ENCODE measurements around the gene RMRP. TPM values are rescaled to one million over a fixed set of nuclear protein-coding genes. Genes with fewer than 3 reads are reported as not detected.

The RMRP gene
- total and polyA plus RNA-seq, 9 donors = 19,485 TPM; not detected in 8

DNA sequence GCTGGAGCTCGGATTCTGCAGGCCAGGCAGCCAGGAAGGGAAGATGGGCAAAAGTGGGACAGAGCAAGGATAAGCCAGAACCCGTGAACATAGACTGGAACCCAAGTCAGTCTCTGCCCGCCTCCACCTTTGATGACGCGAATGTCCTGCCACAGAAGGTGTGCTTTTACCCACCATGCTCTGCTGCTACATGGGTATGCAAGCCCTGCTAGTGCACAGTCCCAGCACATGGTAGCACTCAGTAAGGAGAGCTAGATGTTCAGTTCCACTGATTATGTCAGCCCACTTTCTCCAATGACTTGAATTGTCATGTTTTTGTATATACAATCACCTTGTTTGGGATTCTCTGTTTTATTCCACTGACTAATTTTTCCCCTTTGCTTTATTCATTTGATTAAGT is 28.2 kb downstream of the RMRP start:
- Histone ChIP-seq H3K4me1 (ENCODE audit: control insufficient read depth, insufficient read depth, low read length) (no peaks in the 10 kb centered on the region), H3K9me3 (replicated peaks; ENCODE audit: control insufficient read depth, low read depth, low read length) (no peaks in the 10 kb centered on the region), H3K4me3 (ENCODE audit: low read length) (no peak overlapping the region), H3K27me3 (ENCODE audit: control insufficient read depth, insufficient read depth, low read length) (no peaks in the 10 kb centered on the region), H3K36me3 (ENCODE audit: control insufficient read depth, insufficient read depth, low read length) (no peaks in the 10 kb centered on the region), H3K27ac (ENCODE audit: low read length) (no peak overlapping the region)
- WGBS (ENCODE audit: insufficient coverage) = 78% methylated on average over 5 of the region's 5 CpGs
- DNase-seq = no peak

DNA sequence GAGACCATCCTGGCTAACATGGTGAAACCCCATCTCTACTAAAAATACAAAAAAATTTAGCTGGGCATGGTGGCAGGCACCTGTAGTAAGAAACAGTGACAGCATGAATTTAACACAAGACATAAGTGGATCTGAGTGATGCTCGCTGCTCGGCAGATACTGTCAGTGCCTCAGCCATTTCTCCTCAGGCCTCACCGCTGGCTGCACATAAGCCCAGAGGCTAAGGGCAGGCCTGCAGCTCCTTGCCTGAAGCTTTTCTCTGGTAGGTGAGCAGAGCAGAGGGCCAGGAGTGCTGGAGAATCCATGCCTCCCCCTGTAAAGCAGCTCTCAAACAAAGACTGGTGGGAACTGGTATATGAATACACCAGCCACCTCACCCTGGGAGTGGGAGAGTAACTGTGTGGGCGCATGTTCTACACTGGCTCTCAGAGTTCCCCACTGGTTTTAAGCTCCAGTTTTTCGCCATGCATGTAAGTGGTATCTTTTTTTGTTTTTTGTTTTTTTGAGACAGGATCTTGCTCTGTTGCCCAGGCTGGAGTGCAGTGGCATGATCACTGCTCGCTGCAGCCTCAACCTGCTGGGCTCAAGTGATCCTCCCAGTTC is 29.3 kb downstream of the RMRP start:
- Histone ChIP-seq H3K9me3 (replicated peaks; ENCODE audit: control insufficient read depth, low read depth, low read length) (no peaks in the 10 kb centered on the region), H3K27me3 (ENCODE audit: control insufficient read depth, insufficient read depth, low read length) (no peaks in the 10 kb centered on the region)
- no peak for DNase-seq

DNA sequence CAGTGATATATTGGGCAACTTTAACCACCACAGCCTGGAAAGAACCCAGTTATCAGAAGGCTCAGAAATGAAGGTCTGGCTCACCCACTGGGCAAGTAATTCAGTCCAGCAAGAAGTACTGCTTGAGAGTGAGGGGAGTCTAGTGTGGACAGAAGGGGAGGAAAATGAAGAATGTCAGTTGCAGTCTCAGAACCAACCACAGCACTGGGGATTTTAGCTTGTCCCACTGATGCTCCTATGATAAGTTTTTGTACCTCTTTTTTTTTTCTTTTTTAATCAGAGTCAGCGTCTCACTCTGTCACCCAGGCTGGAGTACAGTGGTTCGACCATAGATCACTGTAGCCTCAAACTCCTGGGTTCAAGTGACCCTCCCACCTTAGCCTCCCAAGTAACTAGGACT is 30.2 kb downstream of the RMRP start:
- no peaks in the 10 kb centered on the region for H3K27me3 ChIP-seq (ENCODE audit: control insufficient read depth, insufficient read depth, low read length)
- WGBS (ENCODE audit: insufficient coverage) = 75% methylated on average over 1 of the region's 2 CpGs
- DNase-seq = no peak
- no peaks in the 10 kb centered on the region for H3K9me3 ChIP-seq (replicated peaks; ENCODE audit: control insufficient read depth, low read depth, low read length)
- no peak overlapping the region for H3K27ac ChIP-seq (ENCODE audit: low read length)
- no peaks in the 10 kb centered on the region for H3K4me1 ChIP-seq (ENCODE audit: control insufficient read depth, insufficient read depth, low read length)
- no peak overlapping the region for H3K4me3 ChIP-seq (ENCODE audit: low read length)
- H3K36me3 ChIP-seq (ENCODE audit: control insufficient read depth, insufficient read depth, low read length) = no peaks in the 10 kb centered on the region

More for the DNA sequence above, 29.3 kb downstream of the RMRP start:
- H3K4me1 ChIP-seq (ENCODE audit: control insufficient read depth, insufficient read depth, low read length) = no peaks in the 10 kb centered on the region
- H3K36me3 ChIP-seq (ENCODE audit: control insufficient read depth, insufficient read depth, low read length) = no peaks in the 10 kb centered on the region
- WGBS (ENCODE audit: insufficient coverage) = 81% methylated on average over 4 of the region's 6 CpGs
- no peak overlapping the region for H3K4me3 ChIP-seq (ENCODE audit: low read length)
- H3K27ac ChIP-seq (ENCODE audit: low read length) = no peak overlapping the region

DNA sequence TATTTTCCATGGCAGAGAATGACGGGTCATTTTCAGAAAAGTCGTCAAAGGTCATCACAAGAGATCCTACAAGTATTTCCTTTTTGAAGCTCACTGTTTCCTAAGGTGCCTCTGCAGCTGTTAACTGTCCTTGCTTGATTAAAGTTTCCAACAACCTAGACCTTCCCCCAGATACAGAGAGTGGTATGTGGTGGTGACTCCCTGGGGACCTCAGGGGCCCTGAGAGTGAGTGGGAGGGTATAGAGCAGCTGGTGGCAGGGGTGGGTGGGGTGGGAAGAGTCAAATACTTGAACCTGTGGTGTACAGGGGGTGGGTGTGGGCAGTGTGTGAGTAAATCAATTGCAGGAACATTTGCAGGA is 38.0 kb downstream of the RMRP start:
- Histone ChIP-seq H3K4me1 (ENCODE audit: control insufficient read depth, insufficient read depth, low read length) (peaks cover 14% of the 10 kb centered on the region), H3K9me3 (replicated peaks; ENCODE audit: control insufficient read depth, low read depth, low read length) (no peaks in the 10 kb centered on the region), H3K4me3 (ENCODE audit: low read length) (no peak overlapping the region), H3K27me3 (ENCODE audit: control insufficient read depth, insufficient read depth, low read length) (peaks cover 37% of the 10 kb centered on the region), H3K27ac (ENCODE audit: low read length) (no peak overlapping the region), H3K36me3 (ENCODE audit: control insufficient read depth, insufficient read depth, low read length) (no peaks in the 10 kb centered on the region)
- no peak for DNase-seq
- 45% methylated on average over 2 of the region's 2 CpGs for WGBS (ENCODE audit: insufficient coverage)

DNA sequence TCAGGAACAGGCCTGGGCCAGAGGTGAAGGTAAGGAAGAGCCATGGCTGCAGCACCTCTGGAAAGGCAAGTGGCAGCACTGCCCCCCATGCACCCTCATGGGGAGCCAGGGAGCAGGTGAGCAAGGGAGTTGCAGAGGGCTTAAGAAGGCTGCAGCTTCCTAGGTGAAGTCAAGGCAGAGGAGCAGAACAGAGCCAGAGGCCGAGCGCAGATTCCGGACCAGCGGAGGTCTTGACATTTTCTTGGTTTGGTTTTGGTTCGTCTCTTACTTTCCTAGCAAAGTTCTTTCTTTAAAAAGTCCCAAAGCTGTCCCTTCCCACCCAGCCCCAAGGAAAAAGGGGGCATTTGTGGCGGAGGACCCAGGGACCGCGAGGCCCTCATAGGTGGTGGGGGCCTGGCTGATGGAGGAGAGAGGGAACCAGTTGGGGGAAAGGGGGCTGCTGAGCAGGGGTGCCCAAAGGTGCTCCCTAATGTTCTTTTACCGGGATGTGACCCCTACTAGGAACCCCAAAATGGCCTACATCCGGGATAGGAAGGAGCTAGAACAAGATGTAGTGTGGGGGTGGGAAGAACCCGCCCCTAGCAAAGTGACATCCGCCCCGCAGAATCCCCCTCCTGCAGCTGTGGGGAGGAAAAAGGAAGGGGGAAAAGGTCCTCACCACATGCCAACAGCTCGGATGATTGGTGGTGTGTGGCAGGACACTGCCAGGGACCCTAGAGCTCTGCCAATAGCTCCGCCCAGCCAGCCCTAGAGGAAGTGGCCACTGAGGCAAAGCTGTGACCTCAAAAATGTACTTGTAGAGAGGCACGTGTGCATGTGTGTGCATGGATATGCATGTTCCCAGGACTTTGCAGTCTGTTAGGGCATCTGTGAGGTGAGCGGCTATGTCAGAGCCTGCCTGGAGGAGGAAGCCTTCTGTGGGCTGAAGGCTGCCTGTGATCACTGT is 38.7 kb downstream of the RMRP start:
- WGBS (ENCODE audit: insufficient coverage) = 81% methylated on average over 12 of the region's 17 CpGs
- Histone ChIP-seq H3K27me3 (ENCODE audit: control insufficient read depth, insufficient read depth, low read length) (peaks cover 37% of the 10 kb centered on the region), H3K9me3 (replicated peaks; ENCODE audit: control insufficient read depth, low read depth, low read length) (no peaks in the 10 kb centered on the region), H3K4me1 (ENCODE audit: control insufficient read depth, insufficient read depth, low read length) (peaks cover 14% of the 10 kb centered on the region), H3K4me3 (ENCODE audit: low read length) (no peak overlapping the region), H3K27ac (ENCODE audit: low read length) (no peak overlapping the region), H3K36me3 (ENCODE audit: control insufficient read depth, insufficient read depth, low read length) (no peaks in the 10 kb centered on the region)
- DNase-seq = no peak

DNA sequence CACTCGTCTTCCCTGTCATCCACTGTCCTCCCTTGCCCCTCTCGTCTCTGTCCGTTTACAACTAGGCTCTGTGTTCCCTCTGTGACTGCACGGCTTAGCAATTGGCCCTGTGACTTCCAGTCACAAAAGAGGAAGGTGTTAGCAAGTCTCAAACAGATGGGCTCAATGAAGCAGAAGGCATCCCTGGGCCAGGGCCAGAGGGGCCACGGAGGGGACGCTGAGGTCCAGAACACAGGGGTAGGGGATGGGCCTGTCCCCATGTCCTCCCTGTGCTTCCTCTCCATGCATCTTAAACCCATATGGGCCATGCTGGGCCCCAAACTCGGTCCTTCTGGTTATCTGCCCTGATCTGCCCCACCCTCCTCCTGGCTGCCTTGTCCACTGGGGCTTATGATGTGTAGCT is 39.5 kb downstream of the RMRP start, which contains the start of gene CD72:
Gene CD72, minus strand, starts transcription at position 89 of the 403 bp plus-strand sequence. CDS start 110 bp downstream, outside the sequence.
- no peak for DNase-seq
- WGBS (ENCODE audit: insufficient coverage) = 58% methylated on average over 6 of the region's 7 CpGs
- Histone ChIP-seq H3K9me3 (replicated peaks; ENCODE audit: control insufficient read depth, low read depth, low read length) (no peaks in the 10 kb centered on the region), H3K4me1 (ENCODE audit: control insufficient read depth, insufficient read depth, low read length) (peaks cover 14% of the 10 kb centered on the region), H3K27me3 (ENCODE audit: control insufficient read depth, insufficient read depth, low read length) (peaks cover 37% of the 10 kb centered on the region), H3K4me3 (ENCODE audit: low read length) (peak within 1 kb of the TSS; percentile 31), H3K27ac (ENCODE audit: low read length) (no peak within 1 kb of the TSS), H3K36me3 (ENCODE audit: control insufficient read depth, insufficient read depth, low read length) (no peaks in the 10 kb centered on the region)

DNA sequence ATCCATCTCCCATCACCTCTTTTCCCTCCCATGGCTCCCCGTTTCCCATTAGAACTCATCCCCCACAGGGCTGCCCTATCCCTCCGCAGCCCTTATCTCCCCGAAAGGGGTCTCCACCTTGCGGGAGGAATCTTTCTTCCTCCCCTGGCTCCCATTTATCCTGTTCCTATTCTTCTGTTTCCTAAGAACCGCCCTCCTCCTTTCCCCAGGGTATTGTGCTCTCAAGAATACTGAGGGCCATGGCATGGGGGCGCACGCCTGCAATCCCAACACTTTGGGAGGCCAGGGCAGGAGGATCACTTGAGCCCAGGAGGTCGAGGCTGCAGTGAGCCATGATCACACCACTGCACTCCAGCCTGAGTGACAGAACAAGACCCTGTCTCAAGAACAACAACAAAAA is 40.3 kb downstream of the RMRP start:
- H3K27ac ChIP-seq (ENCODE audit: low read length) = no peak overlapping the region
- 52% methylated on average over 6 of the region's 8 CpGs for WGBS (ENCODE audit: insufficient coverage)
- H3K36me3 ChIP-seq (ENCODE audit: control insufficient read depth, insufficient read depth, low read length) = no peaks in the 10 kb centered on the region
- H3K9me3 ChIP-seq (replicated peaks; ENCODE audit: control insufficient read depth, low read depth, low read length) = no peaks in the 10 kb centered on the region
- H3K4me1 ChIP-seq (ENCODE audit: control insufficient read depth, insufficient read depth, low read length) = peaks cover 14% of the 10 kb centered on the region
- no peak overlapping the region for H3K4me3 ChIP-seq (ENCODE audit: low read length)
- DNase-seq = no peak
- peaks cover 37% of the 10 kb centered on the region for H3K27me3 ChIP-seq (ENCODE audit: control insufficient read depth, insufficient read depth, low read length)

DNA sequence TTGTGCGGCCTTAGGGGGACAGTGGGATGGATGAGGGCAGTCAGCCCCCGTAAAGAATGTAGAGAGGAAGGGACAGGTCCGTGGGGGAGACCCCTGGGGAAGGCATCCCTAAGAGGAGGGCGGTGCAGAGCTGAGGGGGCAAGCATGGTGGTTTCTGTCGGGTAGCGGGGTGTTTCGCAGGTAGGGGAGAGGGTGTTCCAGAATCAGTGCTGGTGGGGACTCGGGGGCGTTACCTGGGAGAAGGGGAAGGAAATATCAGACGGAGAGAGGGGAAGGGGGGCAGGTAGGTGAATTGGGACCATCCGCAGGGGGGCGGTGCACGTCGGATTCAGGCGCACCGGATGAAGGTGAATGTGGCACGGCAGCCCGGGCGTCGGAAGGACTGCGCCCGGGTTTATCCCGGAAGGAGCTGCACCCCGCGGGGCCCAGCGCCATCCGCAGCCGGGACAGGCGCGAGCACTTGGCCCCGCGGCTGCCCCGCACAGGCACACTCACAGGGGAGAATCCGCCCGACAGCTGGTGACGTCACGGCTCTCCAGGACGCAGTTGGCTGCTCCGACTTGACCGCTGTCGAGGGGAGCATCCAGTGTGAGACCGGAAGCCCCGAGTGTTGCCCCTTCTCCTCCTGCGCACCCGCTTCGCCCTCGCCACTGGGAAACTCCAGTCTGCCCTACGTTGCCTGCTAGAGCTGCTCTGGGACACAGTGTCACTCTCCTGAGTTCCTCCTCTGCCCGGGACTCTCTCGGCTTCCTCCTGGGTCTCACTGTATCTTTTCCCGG is 40.9 kb downstream of the RMRP start:
- Histone ChIP-seq H3K9me3 (replicated peaks; ENCODE audit: control insufficient read depth, low read depth, low read length) (no peaks in the 10 kb centered on the region), H3K4me1 (ENCODE audit: control insufficient read depth, insufficient read depth, low read length) (peaks cover 14% of the 10 kb centered on the region), H3K36me3 (ENCODE audit: control insufficient read depth, insufficient read depth, low read length) (no peaks in the 10 kb centered on the region), H3K27ac (ENCODE audit: low read length) (no peak overlapping the region), H3K4me3 (ENCODE audit: low read length) (peak overlapping the region; percentile 31), H3K27me3 (ENCODE audit: control insufficient read depth, insufficient read depth, low read length) (peaks cover 37% of the 10 kb centered on the region)
- 4% methylated on average over 51 of the region's 51 CpGs for WGBS (ENCODE audit: insufficient coverage)
- DNase-seq = peak; percentile 68

DNA sequence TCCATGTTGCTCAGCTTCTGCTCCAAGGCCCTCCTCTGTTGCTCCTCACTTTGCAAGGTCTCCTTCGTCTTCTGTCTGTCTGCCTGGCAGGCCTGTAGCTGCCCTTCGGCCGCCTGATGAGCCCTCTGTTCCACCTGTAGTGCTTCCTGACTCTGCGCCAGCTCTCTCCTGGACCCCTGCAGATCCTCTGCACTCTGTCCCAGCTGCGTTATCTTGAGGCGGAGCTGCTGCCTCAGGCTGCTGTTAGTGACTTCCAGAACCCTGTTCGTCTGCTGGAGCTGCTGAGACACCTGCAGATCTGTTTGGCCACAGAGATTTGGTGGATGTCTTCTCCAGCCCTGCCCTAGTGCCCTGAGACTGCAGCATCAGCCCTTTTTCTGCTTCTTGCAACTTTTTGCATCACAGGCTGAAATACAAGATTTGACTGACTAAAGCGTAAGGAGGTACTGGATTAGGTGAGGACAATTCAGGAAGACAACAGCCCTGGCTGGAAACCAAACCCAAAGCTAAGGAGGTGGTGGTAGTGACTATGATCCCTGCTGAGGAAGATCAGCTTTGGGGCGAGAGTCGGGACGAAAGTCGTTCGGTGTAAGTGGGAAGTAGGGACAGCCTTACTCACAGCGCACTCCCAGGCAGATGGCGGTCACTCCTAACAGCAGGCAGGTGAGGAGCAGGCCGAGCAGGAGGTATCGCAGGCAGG is 41.7 kb downstream of the RMRP start:
- Histone ChIP-seq H3K4me3 (ENCODE audit: low read length) (no peak overlapping the region), H3K27me3 (ENCODE audit: control insufficient read depth, insufficient read depth, low read length) (peaks cover 37% of the 10 kb centered on the region), H3K36me3 (ENCODE audit: control insufficient read depth, insufficient read depth, low read length) (no peaks in the 10 kb centered on the region), H3K27ac (ENCODE audit: low read length) (no peak overlapping the region), H3K9me3 (replicated peaks; ENCODE audit: control insufficient read depth, low read depth, low read length) (no peaks in the 10 kb centered on the region), H3K4me1 (ENCODE audit: control insufficient read depth, insufficient read depth, low read length) (peaks cover 16% of the 10 kb centered on the region)
- DNase-seq = no peak
- WGBS (ENCODE audit: insufficient coverage) = 50% methylated on average over 15 of the region's 17 CpGs

Data from muscle of leg (tissue), 11 donors.